HG03558 (cell line): ENCODE data around the gene NXPH3.

ENCODE experiments used
- ATAC-seq: cut with Tn5 transposase; IDR thresholded peaks from one replicate; pipeline ENCODE4 v1.9.1; 2021; ENCODE audit warnings: moderate number of reproducible peaks; ENCODE audit not compliant: unreplicated experiment; ENCODE audit errors: extremely low read depth

The NXPH3 gene

GRCh38 chr17:49616601-49617131 lies 41.0 kb downstream of the NXPH3 start:
- no peak for ATAC-seq

- no peak for ATAC-seq
Measured at GRCh38 chr17:49618028-49618611, 42.4 kb downstream of the NXPH3 start.

- ATAC-seq, result no peak
Measured at GRCh38 chr17:49621420-49621819, 45.7 kb downstream of the NXPH3 start.

GRCh38 chr17:49621946-49622529 lies 46.4 kb downstream of the NXPH3 start:
- no peak for ATAC-seq

- no peak for ATAC-seq
Measured at GRCh38 chr17:49624896-49625295, 49.2 kb downstream of the NXPH3 start.

- no peak for ATAC-seq
Measured at GRCh38 chr17:49629447-49629846, 53.8 kb downstream of the NXPH3 start.

GRCh38 chr17:49630113-49630900 lies 54.6 kb downstream of the NXPH3 start:
- no peak for ATAC-seq

GRCh38 chr17:49631496-49631895 lies 55.8 kb downstream of the NXPH3 start:
- ATAC-seq, result no peak
